ENCODE measurements around the gene SPRED2. TPM values are rescaled to one million over a fixed set of nuclear protein-coding genes. Genes with fewer than 3 reads are reported as not detected.

Gene SPRED2
- total and polyA plus RNA-seq, 2 of the 8 experiments (the other 6 are each of a cell fraction or from before 2014, with no cell fraction given): 15.3 to 22.5 TPM

DNA sequence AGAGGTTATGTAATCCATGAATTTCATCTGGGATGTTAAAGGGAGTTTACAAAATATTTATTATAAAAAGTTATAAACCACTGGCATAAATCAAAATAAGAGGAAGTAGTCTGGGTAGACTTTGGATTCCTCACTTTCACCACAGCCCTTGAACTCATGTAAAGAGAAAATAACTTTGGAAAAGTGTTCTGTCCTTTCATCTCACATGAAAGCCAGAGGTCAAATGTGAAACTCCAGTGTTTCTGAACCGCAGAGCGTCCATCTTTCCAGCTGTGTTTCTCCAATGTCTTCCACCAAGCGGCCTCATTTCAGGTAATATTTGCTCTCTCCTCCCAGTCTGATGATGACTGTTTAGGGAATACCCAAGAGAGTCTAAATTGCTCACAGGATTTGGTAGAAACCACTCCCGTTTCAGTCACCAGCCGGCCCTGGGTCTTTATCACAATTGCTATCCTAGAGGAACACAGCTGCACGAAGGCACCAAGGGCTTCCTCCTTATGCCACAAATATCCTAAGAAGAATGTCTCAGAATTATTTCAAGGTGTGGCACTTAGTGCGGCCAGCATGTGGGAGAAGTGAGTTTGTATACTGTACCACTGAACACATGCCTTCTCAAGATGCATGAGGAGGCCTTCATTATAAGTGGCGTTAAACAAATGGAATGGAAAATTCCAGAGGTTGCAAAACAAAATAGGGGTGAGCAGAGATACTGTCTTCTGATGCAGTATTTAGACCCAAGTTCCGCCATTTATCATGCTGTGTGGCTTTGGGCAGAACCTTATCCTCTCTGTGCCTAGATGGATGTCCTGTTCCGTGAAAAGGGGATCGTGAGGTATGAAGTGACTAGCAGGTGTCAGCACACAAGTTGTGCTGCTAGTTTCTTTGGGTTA, 140.9 kb downstream of the SPRED2 start (continued):
- TF ChIP-seq KDM5A (IDR thresholded peaks at IDR 0.05; ENCODE audit: low read length): no peak
- TF ChIP-seq, protein P1, sequence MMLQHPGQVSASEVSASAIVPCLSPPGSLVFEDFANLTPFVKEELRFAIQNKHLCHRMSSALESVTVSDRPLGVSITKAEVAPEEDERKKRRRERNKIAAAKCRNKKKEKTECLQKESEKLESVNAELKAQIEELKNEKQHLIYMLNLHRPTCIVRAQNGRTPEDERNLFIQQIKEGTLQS (IDR thresholded peaks at IDR 0.05; ENCODE audit: insufficient read depth, low read depth, low read length): no peak
- TF ChIP-seq YY1 (IDR thresholded peaks at IDR 0.05; ENCODE audit: low read depth, low read length): no peak
- TF ChIP-seq SIRT6 (IDR thresholded peaks at IDR 0.05; ENCODE audit: low read length): no peak
- no peak for TF ChIP-seq CBX5 (IDR thresholded peaks at IDR 0.05; ENCODE audit: low read depth, low read length)
- no peak for TF ChIP-seq CTBP2 (IDR thresholded peaks at IDR 0.05; ENCODE audit: borderline replicate concordance, insufficient read depth, insufficient read length, low read length)
- TF ChIP-seq TCF12 (IDR thresholded peaks at IDR 0.05; ENCODE audit: low read depth, low read length): no peak
- no peak for TF ChIP-seq TAF1 (IDR thresholded peaks at IDR 0.05; ENCODE audit: low read depth, low read length)
- TF ChIP-seq GTF2F1 (IDR thresholded peaks at IDR 0.05; ENCODE audit: borderline replicate concordance, low read depth, low read length): no peak

Measured in H1 (cell line).